ENCODE data around the gene SEPTIN11. TPM values are rescaled to one million over a fixed set of nuclear protein-coding genes. Genes with fewer than 3 reads are reported as not detected.

The SEPTIN11 gene
- total RNA-seq (10 to 100 TPM; 12.2 to 29.3 (median 20.3) TPM), polyA plus RNA-seq (10 to 100 TPM in 1 of 2 donors, 1 to 10 TPM in 1; 9.2 to 16.3 TPM), total RNA-seq (23.3 reads per million, percentile 54 among the genes with 10 or more reads in this experiment)

DNA sequence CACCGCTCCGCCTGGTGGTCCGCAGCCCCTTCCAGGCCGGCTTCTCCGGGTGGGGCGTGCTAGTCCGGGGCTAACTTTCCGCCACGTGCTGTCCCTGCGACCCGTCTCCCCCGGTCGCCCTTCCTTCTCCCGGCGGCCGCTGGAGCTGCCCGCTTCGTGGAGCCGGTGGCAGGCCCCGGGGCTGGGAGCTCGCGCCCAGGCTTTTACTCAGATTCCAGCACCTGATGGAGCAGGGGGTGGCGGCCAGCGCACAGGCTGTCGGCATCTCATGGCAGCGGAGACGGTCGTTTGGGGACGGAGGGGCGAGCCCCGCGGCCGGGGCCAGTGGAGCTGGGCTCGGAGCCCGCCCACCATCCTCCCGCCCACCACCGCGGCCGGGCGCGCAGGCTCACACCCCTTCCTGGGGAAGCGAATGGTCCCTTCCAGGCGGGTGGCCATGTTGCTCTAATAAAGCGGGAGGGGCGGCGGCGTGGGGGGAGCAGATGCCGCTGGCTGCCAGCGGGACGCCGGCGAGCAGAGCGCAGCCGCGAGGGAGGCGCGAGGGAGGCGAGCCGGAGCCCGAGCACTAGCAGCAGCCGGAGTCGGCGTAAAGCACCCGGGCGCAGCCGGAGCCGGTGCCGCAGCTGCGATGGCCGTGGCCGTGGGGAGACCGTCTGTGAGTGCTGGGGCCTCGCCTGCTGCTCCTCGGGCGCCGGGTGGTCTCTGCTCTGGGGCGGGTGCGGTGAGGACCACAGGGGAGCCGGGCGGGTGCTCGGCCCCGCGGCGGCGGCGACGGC, at the start of gene SEPTIN11:
TSS of gene SEPTIN11 (plus strand) at position 477 of the 776 bp plus-strand sequence. CDS start at position 629, 152 bp downstream.
- no peaks in the 10 kb centered on the region for H3K9me3 Mint-ChIP-seq
- H3K36me3 ChIP-seq (ENCODE audit: control insufficient read depth in 2 of 3, insufficient read depth in 3 of 3, low read length in 3 of 3), result no peaks in the 10 kb centered on the region
- H3K4me3 Mint-ChIP-seq, result peak within 1 kb of the TSS; percentile 70 to 97 (median 88)
- DNase-seq (peak; percentile 56 to 78 (median 72)), ATAC-seq (peak; percentile 87)
- peak within 1 kb of the TSS; percentile 58 for H3K27ac ChIP-seq (ENCODE audit: low read depth, low read length)
- no peaks in the 10 kb centered on the region for H3K36me3 Mint-ChIP-seq
- H3K27ac Mint-ChIP-seq, result peak within 1 kb of the TSS in 7 of 9 donors; percentile 28 to 82 (median 71)
- intact Hi-C loops (cut with micrococcal nuclease), result loop anchor here (1.0 to 10.0 kb wide), 17 partner anchors 7 to 955 kb away; partner anchors contain the start of genes CCNG2 (in 2 of the 2), CCNI (in 1 of the 2), SDAD1 (in 1 of the 2) and SOWAHB (in 1 of the 2)
- CTCF ChIA-PET, result interaction anchor here (0.6 kb wide), 1 partner anchor 183 kb away, joined by 3 read pairs; no protein-coding TSS in a partner anchor
- peaks cover 8 to 23% (median 16%) of the 10 kb centered on the region in 7 donors for H3K4me1 Mint-ChIP-seq
- H3K4me1 ChIP-seq (ENCODE audit: control insufficient read depth in 2 of 2, insufficient read depth in 2 of 2, low read length in 2 of 2), result peaks cover 0 to 10% of the 10 kb centered on the region in 2 donors
- H3K9me3 ChIP-seq (ENCODE audit: control insufficient read depth in 2 of 3, low read length in 3 of 3), result no peaks in the 10 kb centered on the region
- H3K27me3 ChIP-seq (ENCODE audit: control insufficient read depth in 2 of 2, insufficient read depth in 2 of 2, low read length in 2 of 2), result peaks cover 0 to 6% of the 10 kb centered on the region in 2 donors
- H3K4me3 ChIP-seq (ENCODE audit: low read length), result peak within 1 kb of the TSS; percentile 80
- H3K27me3 Mint-ChIP-seq, result peaks cover 0 to 71% (median 4%) of the 10 kb centered on the region in 5 donors
- POLR2A ChIA-PET, result interaction anchor here (0.5 to 1.3 kb wide), 4 partner anchors 41 to 84 kb away, joined by 3 to 4 read pairs (median 4); no protein-coding TSS in a partner anchor

DNA sequence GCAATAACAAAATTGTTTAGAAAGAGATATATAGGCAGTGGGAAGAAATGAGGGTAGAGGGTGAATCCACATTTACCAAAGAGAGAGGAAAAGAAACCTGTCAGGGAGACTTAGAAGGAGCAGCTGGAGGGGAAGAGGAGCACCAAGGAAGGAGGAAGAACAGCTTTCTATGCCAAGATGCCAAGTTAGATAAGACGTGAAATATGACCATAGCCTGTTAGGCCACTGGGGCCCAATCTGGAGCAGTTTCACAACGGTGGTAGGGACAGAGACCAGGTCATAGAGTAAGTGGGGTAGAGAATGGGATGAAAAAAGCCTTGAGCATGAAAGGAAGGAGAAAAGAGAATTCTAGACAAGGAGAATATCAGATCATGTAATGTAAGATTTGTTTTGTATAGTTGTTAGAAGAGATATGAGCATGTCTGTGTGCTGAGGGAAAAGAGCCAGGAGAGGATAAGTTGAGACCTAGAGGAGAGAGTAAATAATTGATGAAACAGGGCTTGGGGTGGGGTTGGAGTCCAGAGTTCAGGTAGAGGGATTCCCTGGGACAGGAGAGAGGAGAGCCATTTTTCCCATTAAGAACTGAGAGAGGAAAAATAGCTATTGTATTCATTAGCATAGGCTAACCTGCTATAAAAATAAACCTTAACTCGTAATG, 47.2 kb upstream of the SEPTIN11 start:
- H3K27ac Mint-ChIP-seq, result no peak overlapping the region

DNA sequence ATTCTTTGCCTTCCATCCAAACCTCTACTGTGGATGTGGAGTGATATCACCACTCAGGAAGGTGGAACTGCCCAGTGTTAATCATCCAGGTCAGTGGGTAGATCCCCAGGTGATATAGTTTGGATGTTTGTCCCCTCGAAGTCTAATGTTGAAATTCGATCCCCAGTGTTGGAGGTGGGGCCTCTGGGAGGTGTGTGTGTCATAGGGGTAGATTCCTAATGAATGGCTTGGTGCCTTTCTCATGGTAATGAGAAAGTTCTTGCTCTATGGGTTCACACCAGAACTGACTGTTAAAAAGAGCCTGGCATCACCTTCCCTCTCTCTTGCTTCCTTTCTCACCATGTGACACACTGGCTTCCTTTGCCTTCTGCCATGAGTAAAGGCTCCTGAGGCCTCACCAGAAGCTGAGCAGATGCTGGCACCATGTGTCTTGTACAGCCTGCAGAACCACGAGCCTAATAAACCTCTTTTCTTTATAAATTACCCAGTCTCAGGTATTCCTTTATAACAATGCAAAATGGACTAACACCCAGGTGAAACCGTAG, 44.8 kb upstream of the SEPTIN11 start:
- peaks cover 7 to 27% (median 10%) of the 10 kb centered on the region in 5 donors for H3K27me3 Mint-ChIP-seq
- ATAC-seq (no peak), DNase-seq (no peak)
- H3K4me1 Mint-ChIP-seq, result no peaks in the 10 kb centered on the region
- no peak overlapping the region for H3K4me3 ChIP-seq (ENCODE audit: low read length)
- ChIA-PET CTCF (no interaction called here), POLR2A (interaction anchor here (0.6 kb wide), 1 partner anchor 42 kb away, joined by 3 read pairs; no protein-coding TSS in a partner anchor)
- H3K27ac Mint-ChIP-seq, result no peak overlapping the region
- no peaks in the 10 kb centered on the region for H3K9me3 ChIP-seq (ENCODE audit: control insufficient read depth in 2 of 3, low read length in 3 of 3)
- no peak overlapping the region for H3K4me3 Mint-ChIP-seq
- peaks cover 0 to 16% (median 6%) of the 10 kb centered on the region in 11 donors for H3K9me3 Mint-ChIP-seq
- no peaks in the 10 kb centered on the region for H3K36me3 ChIP-seq (ENCODE audit: control insufficient read depth in 2 of 3, insufficient read depth in 3 of 3, low read length in 3 of 3)
- peaks cover 2 to 4% of the 10 kb centered on the region in 2 donors for H3K27me3 ChIP-seq (ENCODE audit: control insufficient read depth in 2 of 2, insufficient read depth in 2 of 2, low read length in 2 of 2)
- no peaks in the 10 kb centered on the region for H3K4me1 ChIP-seq (ENCODE audit: control insufficient read depth in 2 of 2, insufficient read depth in 2 of 2, low read length in 2 of 2)
- no peak overlapping the region for H3K27ac ChIP-seq (ENCODE audit: low read depth, low read length)
- no peaks in the 10 kb centered on the region for H3K36me3 Mint-ChIP-seq
- intact Hi-C loops (cut with micrococcal nuclease), result no loop called here

More for the DNA sequence above, 47.2 kb upstream of the SEPTIN11 start:
- no peaks in the 10 kb centered on the region for H3K9me3 ChIP-seq (ENCODE audit: control insufficient read depth in 2 of 3, low read length in 3 of 3)
- DNase-seq (no peak), ATAC-seq (no peak)
- peaks cover 0 to 11% (median 6%) of the 10 kb centered on the region in 11 donors for H3K9me3 Mint-ChIP-seq
- peaks cover 5 to 13% (median 10%) of the 10 kb centered on the region in 7 donors for H3K4me1 Mint-ChIP-seq
- intact Hi-C loops (cut with micrococcal nuclease), result no loop called here
- no peak overlapping the region for H3K4me3 ChIP-seq (ENCODE audit: low read length)
- no peaks in the 10 kb centered on the region for H3K36me3 ChIP-seq (ENCODE audit: control insufficient read depth in 2 of 3, insufficient read depth in 3 of 3, low read length in 3 of 3)
- peaks cover 19 to 29% (median 22%) of the 10 kb centered on the region in 5 donors for H3K27me3 Mint-ChIP-seq
- H3K27me3 ChIP-seq (ENCODE audit: control insufficient read depth in 2 of 2, insufficient read depth in 2 of 2, low read length in 2 of 2), result peaks cover 8 to 12% of the 10 kb centered on the region in 2 donors
- ChIA-PET POLR2A (interaction anchor here (0.5 to 0.7 kb wide), 2 partner anchors 38 to 53 kb away, joined by 3 read pairs; no protein-coding TSS in a partner anchor), CTCF (no interaction called here)
- H3K4me1 ChIP-seq (ENCODE audit: control insufficient read depth in 2 of 2, insufficient read depth in 2 of 2, low read length in 2 of 2), result peaks cover 0 to 4% of the 10 kb centered on the region in 2 donors
- H3K36me3 Mint-ChIP-seq, result no peaks in the 10 kb centered on the region
- H3K4me3 Mint-ChIP-seq, result no peak overlapping the region
- no peak overlapping the region for H3K27ac ChIP-seq (ENCODE audit: low read depth, low read length)

DNA sequence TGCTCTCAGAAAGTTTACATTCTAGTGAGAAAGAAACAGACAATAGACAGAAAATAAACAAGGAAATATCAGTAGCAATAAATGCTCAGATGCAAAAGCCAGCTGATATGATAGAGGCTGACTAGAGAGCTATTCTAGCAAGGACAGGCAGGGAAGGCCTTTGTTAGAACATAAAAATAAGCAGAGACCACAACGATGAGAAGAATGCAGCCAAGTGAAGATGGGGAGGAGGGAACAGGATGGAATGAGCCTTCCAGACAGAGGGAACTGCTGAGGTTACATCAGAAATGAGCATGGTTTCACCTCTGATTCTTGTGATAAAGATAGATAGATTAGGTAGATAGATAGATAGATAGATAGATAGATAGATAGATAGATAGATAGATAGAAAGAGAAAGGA, 44.0 kb upstream of the SEPTIN11 start:
- no peaks in the 10 kb centered on the region for H3K36me3 Mint-ChIP-seq
- no peaks in the 10 kb centered on the region for H3K4me1 Mint-ChIP-seq
- CTCF ChIA-PET, result no interaction called here
- H3K9me3 Mint-ChIP-seq, result peaks cover 0 to 16% (median 6%) of the 10 kb centered on the region in 11 donors
- DNase-seq (no peak), ATAC-seq (no peak)
- no peak overlapping the region for H3K27ac Mint-ChIP-seq
- no peaks in the 10 kb centered on the region for H3K27me3 ChIP-seq (ENCODE audit: control insufficient read depth in 2 of 2, insufficient read depth in 2 of 2, low read length in 2 of 2)
- no peaks in the 10 kb centered on the region for H3K9me3 ChIP-seq (ENCODE audit: control insufficient read depth in 2 of 3, low read length in 3 of 3)
- intact Hi-C loops (cut with micrococcal nuclease), result no loop called here
- POLR2A ChIA-PET, result no interaction called here
- no peaks in the 10 kb centered on the region for H3K4me1 ChIP-seq (ENCODE audit: control insufficient read depth in 2 of 2, insufficient read depth in 2 of 2, low read length in 2 of 2)
- H3K36me3 ChIP-seq (ENCODE audit: control insufficient read depth in 2 of 3, insufficient read depth in 3 of 3, low read length in 3 of 3), result no peaks in the 10 kb centered on the region
- no peak overlapping the region for H3K27ac ChIP-seq (ENCODE audit: low read depth, low read length)
- H3K4me3 ChIP-seq (ENCODE audit: low read length), result no peak overlapping the region
- H3K4me3 Mint-ChIP-seq, result no peak overlapping the region
- peaks cover 0 to 23% (median 3%) of the 10 kb centered on the region in 5 donors for H3K27me3 Mint-ChIP-seq

DNA sequence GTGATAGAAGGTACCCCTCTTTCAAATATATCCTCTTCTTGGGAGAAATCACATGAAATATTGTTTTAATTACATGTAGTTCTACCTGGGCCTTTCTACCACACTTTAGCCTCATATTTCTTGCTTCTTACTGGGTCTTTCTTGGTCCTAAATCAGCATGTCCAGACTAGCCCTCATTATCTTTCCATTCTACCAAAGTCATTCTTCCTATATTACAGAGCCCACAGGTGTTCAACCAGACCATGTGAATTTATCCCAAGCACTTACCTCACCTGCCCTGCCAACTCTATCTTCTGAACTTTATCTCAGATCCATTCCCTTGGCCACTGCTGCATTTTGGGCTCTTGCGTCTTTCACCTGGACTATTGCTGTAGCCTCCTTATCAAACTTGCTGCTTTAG, 39.8 kb upstream of the SEPTIN11 start:
- intact Hi-C loops (cut with micrococcal nuclease), result no loop called here
- Histone ChIP-seq H3K36me3 (ENCODE audit: control insufficient read depth in 2 of 3, insufficient read depth in 3 of 3, low read length in 3 of 3) (no peaks in the 10 kb centered on the region), H3K27me3 (ENCODE audit: control insufficient read depth in 2 of 2, insufficient read depth in 2 of 2, low read length in 2 of 2) (no peaks in the 10 kb centered on the region), H3K4me1 (ENCODE audit: control insufficient read depth in 2 of 2, insufficient read depth in 2 of 2, low read length in 2 of 2) (no peaks in the 10 kb centered on the region), H3K9me3 (ENCODE audit: control insufficient read depth in 2 of 3, low read length in 3 of 3) (no peaks in the 10 kb centered on the region), H3K27ac (ENCODE audit: low read depth, low read length) (no peak overlapping the region), H3K4me3 (ENCODE audit: low read length) (no peak overlapping the region)
- no peak overlapping the region for H3K27ac Mint-ChIP-seq
- no peak overlapping the region for H3K4me3 Mint-ChIP-seq
- peaks cover 0 to 16% (median 6%) of the 10 kb centered on the region in 11 donors for H3K9me3 Mint-ChIP-seq
- no peak for DNase-seq
- ATAC-seq, result no peak
- H3K36me3 Mint-ChIP-seq, result no peaks in the 10 kb centered on the region
- ChIA-PET CTCF (no interaction called here), POLR2A (no interaction called here)
- peaks cover 0 to 31% (median 3%) of the 10 kb centered on the region in 5 donors for H3K27me3 Mint-ChIP-seq
- H3K4me1 Mint-ChIP-seq, result no peaks in the 10 kb centered on the region

DNA sequence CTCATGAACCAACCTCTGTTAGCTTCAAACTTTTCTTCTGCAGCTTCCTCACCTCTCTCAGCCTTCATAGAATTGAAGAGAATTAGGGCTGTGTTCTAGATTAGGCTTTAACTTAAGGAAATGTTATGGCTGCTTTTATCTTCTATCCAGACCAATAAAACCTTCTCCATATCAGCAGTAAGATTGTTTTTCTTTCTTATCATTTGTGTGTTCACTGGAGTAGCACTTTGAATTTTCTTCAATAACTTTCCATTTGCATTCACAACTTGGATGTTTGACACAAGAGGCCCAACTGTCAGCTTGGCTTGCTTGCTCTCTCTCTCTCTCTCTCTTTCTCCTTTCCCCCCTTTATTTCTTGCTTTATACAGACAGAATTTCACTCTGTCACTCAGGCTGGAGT, 28.8 kb upstream of the SEPTIN11 start:
- peak overlapping the region in 1 of 9 donors; percentile 3 for H3K27ac Mint-ChIP-seq
- CTCF ChIA-PET, result no interaction called here
- no peaks in the 10 kb centered on the region for H3K27me3 ChIP-seq (ENCODE audit: control insufficient read depth in 2 of 2, insufficient read depth in 2 of 2, low read length in 2 of 2)
- no peaks in the 10 kb centered on the region for H3K4me1 Mint-ChIP-seq
- DNase-seq, result no peak
- ATAC-seq, result no peak
- H3K36me3 ChIP-seq (ENCODE audit: control insufficient read depth in 2 of 3, insufficient read depth in 3 of 3, low read length in 3 of 3), result no peaks in the 10 kb centered on the region
- H3K36me3 Mint-ChIP-seq, result no peaks in the 10 kb centered on the region
- no peak overlapping the region for H3K27ac ChIP-seq (ENCODE audit: low read depth, low read length)
- intact Hi-C loops (cut with micrococcal nuclease), result no loop called here
- no peak overlapping the region for H3K4me3 ChIP-seq (ENCODE audit: low read length)
- POLR2A ChIA-PET, result no interaction called here
- H3K4me3 Mint-ChIP-seq, result no peak overlapping the region
- H3K9me3 ChIP-seq (ENCODE audit: control insufficient read depth in 2 of 3, low read length in 3 of 3), result no peaks in the 10 kb centered on the region
- peaks cover 0 to 5% (median 0%) of the 10 kb centered on the region in 11 donors for H3K9me3 Mint-ChIP-seq
- peaks cover 0 to 5% (median 0%) of the 10 kb centered on the region in 5 donors for H3K27me3 Mint-ChIP-seq
- H3K4me1 ChIP-seq (ENCODE audit: control insufficient read depth in 2 of 2, insufficient read depth in 2 of 2, low read length in 2 of 2), result no peaks in the 10 kb centered on the region

All from naive thymus-derived CD4-positive, alpha-beta T cell (primary cell).